HCEC 1CT (cell line): ENCODE measurements around the gene ABI3BP.
"Not testable (repeated sequence)": the region's sequence is repeated elsewhere in the genome, so short reads cannot be mapped to it uniquely, and the experiment has no call there.

Experiments
- DNase-seq: peaks from one replicate; pipeline ENCODE4 v3.0.0-alpha.2; 2017

Gene ABI3BP, protein sequence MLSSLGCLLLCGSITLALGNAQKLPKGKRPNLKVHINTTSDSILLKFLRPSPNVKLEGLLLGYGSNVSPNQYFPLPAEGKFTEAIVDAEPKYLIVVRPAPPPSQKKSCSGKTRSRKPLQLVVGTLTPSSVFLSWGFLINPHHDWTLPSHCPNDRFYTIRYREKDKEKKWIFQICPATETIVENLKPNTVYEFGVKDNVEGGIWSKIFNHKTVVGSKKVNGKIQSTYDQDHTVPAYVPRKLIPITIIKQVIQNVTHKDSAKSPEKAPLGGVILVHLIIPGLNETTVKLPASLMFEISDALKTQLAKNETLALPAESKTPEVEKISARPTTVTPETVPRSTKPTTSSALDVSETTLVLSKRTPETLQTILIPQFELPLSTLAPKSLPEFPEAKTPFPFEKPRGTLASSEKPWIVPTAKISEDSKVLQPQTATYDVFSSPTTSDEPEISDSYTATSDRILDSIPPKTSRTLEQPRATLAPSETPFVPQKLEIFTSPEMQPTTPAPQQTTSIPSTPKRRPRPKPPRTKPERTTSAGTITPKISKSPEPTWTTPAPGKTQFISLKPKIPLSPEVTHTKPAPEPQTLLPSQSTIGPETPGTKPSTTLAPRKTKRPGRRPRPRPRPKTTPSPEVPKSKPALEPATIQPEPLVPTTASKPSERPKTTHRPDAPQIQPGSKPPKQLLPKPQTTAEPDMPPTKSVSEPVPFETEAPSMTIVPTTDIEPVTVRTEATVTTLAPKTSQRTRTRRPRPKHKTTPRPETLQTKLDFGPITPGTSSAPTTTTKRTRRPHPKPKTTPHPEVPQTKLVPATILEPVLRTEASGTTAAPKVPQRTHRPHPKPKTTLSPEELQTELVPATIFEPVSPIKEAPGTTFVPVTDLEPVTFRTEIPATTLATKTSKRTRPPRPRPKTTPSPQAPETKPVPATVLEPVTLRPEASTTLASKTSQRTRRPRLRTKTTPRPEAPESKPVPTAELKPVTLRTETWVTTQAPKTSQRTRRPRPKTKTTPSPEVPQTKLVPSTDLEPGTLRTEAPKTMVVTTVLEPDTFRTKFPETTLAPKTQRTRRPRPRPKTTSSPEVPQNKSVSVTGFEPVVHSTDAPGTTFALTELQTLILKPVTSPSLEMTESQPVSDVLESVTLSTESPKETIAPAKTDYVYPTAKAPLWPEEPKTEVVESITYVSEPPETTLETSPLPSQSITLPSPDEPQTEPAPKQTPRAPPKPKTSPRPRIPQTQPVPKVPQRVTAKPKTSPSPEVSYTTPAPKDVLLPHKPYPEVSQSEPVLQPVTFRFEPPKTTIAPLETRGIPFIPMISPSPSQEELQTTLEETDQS (N-terminal part only)

DNA sequence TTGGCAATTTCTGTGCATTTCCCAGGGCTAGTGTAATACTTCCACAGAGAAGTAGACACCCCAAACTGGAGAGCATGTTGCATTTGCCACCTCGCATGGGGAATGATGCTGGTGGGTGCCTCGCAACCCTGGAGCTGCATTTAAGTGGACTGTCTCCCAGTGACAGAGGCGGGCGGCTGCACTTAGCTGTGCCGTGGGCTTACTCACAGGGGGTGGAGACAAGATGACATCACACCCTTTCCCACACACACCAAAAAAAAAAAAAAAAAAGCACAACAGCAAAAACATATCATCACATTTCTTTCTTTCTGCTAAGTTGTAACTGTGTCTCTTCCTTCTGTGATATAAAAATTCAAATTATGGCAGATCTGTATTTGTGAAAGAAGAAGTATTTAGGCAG, at the start of gene ABI3BP:
Gene ABI3BP (minus strand): TSS at position 113 of the 400 bp plus-strand sequence. CDS start 37 bp downstream, at position 76.
- peak; percentile 86 for DNase-seq

DNA sequence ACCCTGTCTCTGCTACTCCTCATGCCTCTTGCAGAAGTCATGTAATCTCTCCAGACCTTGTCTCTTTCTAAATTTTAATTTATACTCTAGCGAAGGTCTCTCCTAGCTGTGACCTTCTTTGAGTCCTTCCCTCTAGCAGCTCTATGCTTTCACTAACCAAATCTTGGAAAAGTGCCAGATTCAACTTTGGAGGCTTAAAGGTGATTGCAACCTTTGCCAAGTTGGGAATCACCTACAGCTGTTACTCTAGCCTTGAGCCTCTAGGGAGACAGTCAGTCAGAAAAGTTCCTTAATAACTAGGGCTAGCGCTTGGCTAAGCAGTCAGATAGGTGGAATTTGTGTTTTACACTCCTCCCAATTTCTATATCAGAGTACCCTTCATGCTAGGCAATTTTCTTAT, 46.1 kb upstream of the ABI3BP start:
- DNase-seq: no peak

DNA sequence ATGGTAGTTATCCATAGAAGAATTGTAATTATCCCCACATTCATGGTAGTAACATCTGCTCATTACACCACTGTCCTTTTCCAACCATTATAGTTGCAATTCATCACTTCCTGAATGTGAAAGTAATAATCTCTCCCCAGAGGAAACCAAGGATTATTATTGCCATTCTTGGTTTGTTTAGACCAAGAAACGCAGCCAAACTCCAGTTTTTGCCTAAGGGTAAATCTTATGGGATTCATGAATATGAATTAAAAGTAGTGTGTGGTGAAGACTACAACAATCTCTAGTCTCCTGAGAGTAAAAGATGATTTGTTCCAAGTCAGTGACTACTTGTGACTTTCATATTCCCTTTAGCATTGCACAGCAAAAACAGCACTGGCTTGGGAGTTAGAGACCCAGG, 45.7 kb upstream of the ABI3BP start:
- DNase-seq: no peak

DNA sequence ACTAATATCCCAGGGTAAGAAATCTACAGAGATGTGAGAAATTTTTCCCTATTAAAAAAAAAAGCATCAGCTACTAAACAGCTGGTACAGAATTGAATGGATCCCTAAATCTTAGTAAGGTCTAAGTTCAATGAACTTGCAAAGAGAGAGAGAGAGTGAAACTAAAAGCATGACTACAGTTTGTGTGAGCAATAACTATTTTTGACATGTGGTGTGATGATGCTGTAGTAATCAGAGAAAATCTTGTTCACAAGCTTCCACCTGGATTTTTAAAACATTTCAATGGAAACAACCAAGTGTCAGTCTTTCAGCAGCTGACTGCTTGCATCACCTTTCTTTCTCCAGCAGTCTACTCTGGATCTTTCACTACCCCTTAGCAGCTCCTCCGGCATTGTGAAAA, 45.2 kb upstream of the ABI3BP start:
- DNase-seq: peak; percentile 50

DNA sequence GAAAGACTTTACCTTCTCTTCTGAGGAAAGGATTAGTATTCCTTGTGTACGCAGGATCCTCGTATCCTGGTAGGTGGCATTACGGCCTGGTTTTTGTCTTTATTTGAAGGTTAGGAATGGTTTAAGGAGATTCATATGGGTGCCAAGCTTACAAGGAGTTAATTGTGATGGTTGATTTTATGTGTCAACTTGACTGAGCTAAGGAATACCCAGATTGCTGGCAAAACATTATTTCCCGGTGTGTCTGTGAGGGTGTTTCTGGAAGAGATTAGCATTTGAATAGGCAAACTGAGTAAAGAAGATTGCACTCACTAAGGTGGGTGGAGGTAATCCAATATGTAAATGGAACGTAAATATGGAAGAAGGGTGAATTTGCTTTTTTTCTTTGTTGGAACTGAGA, 44.4 kb upstream of the ABI3BP start:
- no peak for DNase-seq

DNA sequence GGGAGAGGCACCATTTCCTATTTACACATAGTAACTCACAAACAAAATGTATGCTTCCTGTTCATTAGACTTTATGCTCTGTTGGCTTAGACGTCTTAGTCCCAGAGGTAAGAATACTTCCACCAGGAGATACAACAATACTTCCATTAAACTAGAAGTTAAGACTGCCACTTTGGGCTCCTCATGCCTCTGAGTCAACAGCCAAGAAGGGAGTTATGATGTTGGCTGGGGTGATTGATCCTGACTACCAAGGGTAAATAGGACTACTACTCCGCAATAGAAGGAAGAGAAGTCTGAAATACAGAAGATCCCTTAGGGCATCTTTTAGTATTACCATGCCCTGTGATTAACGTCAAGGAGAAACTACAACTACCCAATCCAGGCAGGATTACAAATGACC, 43.5 kb upstream of the ABI3BP start:
- DNase-seq: peak; percentile 33

DNA sequence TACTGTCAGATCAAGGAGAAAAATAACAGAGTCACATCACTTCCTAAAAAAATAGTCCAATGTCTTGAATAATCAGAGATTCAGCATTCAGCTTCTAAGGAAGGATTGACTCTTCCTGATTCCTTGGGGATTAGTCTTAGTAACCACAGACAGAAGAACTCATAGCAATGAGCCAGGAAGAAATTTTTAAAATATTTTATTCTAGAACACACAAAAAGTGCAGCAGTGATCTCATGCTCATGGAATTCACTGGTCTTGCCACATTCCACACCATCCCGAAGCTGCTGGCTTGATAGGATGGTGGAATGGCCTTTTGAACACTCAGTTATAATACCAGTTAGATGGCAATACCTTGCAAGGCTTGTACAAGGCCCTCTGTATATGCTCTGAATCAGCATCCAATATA, 43.0 kb upstream of the ABI3BP start:
- DNase-seq: peak; percentile 98

DNA sequence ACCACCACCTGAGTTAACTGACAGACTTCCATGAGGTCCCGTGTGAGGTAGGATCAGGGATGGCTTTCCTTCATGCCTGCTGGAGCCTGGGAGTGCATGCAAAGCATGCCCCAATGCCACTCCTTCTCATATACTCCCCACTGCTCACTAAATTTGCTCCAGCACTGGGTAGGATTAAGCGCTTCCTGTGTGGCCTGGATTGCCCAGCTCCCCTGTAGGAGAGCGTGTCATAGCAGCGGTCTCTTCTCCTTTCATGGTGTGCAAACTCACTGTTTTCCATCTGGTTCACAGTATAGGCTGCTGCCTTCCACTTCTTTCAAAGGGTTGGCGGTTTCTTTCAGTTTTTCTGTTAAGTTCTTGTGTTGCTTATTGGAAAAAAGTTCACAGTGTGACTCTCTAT, 34.1 kb upstream of the ABI3BP start:
- no peak for DNase-seq

DNA sequence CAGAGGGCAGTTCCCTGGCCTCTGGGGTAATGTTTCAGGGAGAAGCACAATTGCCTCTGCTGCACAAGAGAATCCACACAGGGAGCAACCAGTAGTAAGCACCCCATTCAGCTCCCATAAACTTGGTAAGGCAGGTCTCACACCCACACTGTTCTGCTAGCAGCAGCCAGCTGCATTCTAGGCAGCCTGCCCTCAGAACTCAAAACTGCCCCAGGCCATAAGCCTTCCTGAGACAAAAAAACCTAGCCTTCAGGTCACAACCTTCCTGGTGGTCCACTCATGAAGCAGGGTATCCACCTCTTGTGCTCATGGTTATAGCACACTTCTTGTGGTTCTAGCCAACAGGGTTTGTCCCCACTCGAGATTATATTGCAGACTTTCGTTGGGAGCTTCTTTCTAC, 33.7 kb upstream of the ABI3BP start:
- DNase-seq: no peak

DNA sequence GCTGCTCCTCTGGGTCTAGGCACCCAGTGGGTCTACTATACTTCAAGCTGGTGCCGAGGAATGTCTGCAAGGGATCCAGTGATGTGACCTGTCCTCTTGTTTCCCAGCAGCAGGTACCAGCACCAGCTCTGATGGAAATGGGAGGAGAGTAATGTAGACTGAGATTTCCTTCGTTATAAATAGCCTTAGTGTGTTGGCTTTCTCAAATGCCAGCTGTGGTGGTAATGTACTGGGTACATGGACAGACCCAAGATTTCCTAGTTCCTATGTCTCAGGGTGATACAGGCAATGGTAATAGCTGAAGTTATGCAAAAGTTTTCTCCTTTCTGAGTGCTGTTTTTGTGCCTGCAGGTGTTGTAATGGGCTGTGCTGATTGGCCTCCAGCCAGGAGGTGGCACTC, 33.0 kb upstream of the ABI3BP start:
- DNase-seq: no peak

DNA sequence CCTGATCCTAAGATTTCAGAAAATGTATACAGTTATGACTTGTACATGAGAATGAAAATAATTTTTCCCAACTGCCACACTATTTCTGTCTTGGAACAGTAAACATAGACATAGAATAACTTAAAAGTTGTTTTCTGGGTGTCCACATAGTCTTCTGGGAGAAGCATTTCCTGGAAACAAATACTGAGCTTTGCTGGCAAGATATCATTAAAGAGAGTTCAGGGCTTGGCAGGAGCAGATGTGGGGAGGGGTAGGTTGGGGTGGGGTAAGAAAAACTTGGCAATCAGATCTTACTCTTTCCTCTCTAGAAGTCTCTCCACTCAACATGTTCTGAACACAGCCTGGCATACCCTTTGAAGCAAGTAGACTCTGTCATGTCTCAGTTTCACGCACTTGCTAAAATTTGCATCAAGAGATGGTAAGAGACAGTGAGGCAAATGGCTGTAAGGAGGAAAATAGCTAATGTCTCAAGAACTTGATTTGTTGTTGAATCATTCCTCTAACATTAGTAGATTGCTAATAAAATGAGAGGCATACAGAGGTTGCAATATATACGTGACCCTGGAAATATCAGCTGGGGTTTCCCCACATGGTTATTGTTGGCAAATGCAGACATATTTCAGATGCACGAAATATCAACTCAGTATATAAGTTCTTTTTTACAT, 27.3 kb upstream of the ABI3BP start:
- no peak for DNase-seq

DNA sequence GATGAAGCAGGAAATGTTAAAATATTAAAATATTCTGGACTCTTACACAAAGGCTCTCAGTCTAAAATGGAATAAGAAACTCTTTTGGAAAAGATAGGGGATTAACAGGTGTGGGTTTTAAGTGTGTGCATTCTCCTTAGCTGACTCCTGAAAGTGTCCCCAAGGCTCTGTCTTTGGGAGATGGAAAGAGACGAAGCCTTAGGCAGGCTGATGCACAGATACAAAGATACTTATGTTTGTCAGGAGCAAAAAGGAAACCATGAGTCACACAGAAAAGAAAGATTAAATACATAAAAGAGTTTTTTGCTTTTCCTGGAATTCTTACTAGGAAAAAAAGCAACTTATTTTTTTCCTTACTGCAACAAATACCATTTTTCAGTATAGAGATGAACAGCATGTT, 23.8 kb upstream of the ABI3BP start:
- DNase-seq: no peak

DNA sequence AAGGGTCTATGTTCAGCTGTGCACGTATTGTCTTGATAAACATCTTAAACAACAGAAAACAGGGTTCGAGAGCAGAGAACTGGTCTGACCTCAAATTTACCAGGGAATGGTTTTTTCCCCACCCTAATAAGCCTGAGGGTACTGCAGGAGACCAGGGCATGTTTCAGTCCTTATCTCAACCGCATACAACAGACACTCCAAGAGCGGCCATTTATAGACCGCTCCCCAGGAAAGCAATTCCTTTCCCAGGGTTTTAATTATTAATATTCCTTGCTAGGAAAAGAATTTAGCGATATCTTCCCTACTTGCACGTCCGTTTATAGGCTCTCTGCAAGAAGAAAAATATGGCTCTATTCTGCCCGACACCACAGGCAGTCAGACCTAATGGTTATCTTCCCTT, 19.1 kb upstream of the ABI3BP start:
- DNase-seq: not testable (repeated sequence)

DNA sequence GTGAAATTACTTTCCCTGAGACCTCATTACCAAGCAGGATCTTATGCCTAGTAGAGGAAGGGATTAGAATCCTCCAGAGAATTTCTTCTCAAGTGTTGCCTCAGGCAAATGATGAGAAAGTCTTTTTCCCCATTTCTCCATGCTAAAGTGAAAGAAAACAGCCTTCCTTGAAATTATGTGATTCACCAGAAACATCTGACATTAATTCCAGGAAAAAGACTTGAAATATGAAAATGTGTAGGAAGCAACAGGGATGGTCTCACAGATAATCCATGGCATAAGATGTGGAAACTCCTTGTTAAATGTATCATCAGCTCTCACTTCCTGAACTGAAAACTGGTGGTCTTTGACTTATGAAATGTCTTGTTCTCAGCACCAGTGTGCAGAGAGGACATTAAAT, 17.9 kb upstream of the ABI3BP start:
- DNase-seq: no peak

DNA sequence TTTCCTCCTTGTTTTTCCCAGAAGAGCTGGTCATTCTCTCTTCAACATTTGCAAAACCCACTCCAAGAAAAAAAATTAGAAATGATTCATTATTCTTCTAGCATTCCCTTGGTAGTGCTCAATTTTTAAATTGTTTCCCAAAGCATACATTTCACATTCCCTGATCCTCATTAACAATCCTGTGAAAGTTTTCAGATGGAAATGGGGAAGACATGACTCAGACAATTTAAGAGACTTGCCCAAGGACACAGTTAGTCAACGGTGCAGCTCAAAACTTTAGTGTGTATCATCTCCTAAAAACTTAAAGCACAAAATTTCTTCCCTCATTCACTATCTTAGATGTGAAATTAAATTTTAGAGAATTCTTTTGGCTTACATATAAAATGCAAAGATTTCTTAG, 17.1 kb upstream of the ABI3BP start:
- peak; percentile 54 for DNase-seq

DNA sequence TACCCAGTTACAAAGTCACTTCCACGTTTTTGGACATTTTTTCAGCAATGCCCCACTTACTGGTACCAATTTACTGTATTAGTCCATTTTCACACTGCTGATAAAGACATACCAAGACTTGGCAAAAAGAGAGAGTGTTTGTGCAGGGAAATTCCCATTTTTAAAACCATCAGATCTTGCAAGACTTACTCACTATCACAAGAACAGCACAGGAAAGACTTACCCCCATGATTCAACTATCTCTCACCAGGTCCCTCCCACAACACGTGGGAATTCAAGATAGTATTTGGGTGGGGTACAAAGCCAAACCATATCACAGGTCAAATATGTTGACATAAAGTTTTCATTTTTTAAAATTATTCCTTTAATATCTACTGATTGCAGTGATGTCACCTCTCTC, 16.2 kb upstream of the ABI3BP start:
- peak; percentile 32 for DNase-seq

DNA sequence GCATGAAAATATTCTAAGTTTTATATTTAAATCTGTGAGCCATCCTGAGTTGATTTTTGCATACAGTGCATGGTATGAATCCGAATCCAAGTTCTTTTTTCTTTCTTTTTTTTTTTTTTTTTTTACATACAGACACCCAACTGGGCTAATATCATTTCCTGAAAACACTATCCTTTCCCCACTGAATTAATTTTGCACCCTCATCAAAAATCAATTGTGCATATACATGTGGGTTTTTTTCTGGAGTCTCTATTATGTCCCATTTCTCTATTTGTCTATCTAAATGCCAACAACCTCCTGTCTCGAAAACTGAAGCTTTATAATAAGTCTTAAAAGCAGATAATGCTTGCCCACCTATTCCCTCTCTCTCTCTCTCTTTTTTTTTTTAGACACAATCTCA, 5.9 kb upstream of the ABI3BP start:
- DNase-seq: no peak

DNA sequence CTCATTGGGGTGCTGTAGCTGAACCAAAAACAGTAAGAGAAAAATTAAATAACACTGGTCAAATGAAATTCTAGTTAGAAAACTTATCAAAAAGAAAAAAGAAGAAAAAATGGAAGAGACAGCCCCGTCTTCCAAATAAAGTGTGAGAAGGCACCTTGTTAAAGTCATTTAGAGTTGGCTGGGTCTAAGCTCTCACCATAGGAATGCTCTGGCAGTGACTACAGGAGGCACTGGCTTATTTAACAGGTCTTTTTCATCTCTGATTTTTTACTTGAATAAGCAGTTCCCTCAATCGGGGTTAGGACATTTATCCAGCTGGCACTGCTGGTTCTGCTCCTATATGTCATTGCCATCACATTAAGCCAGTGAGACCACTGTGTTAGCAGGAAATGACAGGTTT, 1.6 kb upstream of the ABI3BP start:
- DNase-seq: no peak

DNA sequence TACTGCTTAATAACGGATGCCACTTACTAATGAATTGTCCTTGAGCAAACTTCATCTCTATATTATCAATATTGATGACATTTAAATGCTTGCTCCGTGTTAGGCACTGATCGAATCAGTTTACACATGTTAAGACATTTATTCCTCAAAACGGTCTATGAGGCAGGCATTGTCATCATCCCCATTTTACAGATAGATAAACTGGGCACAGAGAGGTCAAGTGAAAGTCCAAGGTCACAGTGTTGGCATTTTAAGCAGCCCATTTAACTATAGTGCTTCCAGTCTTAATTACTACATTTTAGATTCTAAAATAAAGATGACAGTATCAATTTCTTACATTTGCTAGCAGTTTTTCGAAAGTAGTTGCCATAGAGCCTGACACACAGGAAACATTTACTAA, 966 bp upstream of the ABI3BP start:
- DNase-seq: no peak

DNA sequence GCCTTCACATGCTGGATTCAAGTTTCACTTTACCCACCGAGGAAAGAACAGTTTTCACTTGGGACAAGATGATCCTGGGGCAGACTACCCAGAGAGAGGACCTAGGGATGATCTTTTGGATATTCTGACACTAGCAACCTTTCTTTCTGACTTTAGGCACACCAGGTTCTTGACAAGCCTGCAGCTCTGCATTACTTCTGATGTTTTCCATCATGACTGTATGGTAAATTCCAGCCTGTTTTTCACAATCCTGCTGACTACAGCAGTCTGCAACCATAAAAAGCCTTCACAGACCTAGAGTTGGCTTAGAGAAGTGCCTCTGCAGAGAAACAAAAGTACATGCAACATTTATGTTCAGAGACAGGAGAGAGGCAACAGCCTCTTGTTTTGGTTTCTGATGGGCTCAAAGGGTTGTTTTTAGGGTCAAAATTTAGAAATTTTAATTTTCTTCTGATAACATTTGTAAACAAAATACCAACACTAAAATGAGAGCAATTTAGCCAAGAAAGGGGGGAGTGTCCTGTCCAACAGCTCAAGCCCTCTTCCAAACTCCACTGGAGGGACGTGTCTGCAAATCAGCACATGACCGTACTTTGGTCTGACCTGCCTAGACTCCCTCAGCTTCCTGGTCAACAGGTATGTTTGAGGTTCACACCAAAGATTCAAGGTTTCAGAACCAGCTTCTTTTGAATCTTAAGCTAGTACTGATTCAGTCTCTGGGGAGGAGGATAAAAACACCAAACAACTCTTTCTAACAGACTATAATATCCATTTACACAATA, 799 bp downstream of the ABI3BP start:
- DNase-seq: peak; percentile 63

DNA sequence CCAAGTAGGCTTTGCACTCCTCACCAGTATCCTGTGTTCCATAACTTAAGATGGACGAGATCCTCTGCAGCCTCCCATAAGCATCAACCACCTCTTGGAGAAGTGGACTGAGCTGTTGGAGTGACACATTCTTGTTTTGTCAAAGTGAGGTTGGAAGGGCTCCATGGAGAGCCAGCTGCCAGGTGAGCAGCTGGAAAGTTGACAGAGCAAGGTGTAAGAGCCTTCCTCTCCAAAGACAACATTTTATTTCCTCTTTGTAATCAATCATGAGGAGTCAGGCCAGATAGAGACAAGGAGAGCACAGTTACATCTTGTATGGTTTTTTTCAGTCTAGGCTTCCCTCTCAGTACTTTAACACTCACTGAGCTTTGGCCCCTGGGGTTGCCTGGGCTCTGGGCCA, 5.1 kb downstream of the ABI3BP start:
- no peak for DNase-seq

DNA sequence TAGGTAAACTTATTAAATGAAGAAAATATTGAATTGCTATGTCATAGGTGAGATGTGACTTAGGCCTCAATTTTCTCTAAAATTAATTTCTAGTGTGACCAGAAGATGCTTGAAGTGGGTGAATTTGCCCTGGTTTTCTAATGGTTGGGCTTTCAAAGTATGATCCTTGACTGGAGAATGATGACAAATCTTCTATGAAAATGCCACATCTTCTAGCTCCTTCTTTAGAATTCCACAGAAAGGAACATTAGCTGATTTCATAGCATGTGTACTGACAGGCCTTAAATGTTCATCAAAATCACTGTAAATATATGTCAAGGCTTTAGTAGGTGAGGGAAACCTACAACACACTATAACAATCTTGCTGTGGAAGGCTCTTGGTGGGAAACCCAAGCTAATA, 8.9 kb downstream of the ABI3BP start:
- DNase-seq: no peak
